Smooth muscle cell (in vitro differentiated cells): ENCODE data around the gene DIAPH2. TPM values are rescaled to one million over a fixed set of nuclear protein-coding genes. Genes with fewer than 3 reads are reported as not detected.

Experiments
- DNase-seq: peaks from one replicate; lab custom pipeline; 2025; ENCODE audit not compliant: unreplicated experiment; lab: John Stamatoyannopoulos, UW
- H2AFZ ChIP-seq: fragments of 200-600 bp; sonication (generic); 2 replicates; pipeline ENCODE4 v1.6.0; 2016; ENCODE audit warnings: antibody characterized with exemption, low read depth, mild to moderate bottlenecking
- H3F3A ChIP-seq: fragments of 200-600 bp; sonication (generic); 2 replicates; pipeline ENCODE4 v1.6.0; 2017; ENCODE audit warnings: antibody characterized with exemption, low read depth
- H3K27ac ChIP-seq: fragments of 200-600 bp; sonication (generic); 2 replicates; pipeline ENCODE4 v1.5.1; 2016; ENCODE audit warnings: low read depth, mild to moderate bottlenecking
- H3K27me3 ChIP-seq: fragments of 200-600 bp; sonication (generic); 2 replicates; pipeline ENCODE4 v1.6.1; 2016; ENCODE audit warnings: low read depth, mild to moderate bottlenecking
- H3K36me3 ChIP-seq: fragments of 200-600 bp; sonication (generic); 2 replicates; pipeline ENCODE4 v1.5.1; 2016; ENCODE audit warnings: low read depth
- H3K4me1 ChIP-seq: fragments of 200-600 bp; sonication (generic); 2 replicates; pipeline ENCODE4 v1.5.1; 2016; ENCODE audit warnings: low read depth
- H3K4me2 ChIP-seq: fragments of 200-600 bp; sonication (generic); 2 replicates; pipeline ENCODE4 v1.6.0; 2016; ENCODE audit warnings: mild to moderate bottlenecking
- H3K4me3 ChIP-seq: fragments of 200-600 bp; sonication (generic); 2 replicates; pipeline ENCODE4 v1.5.1; 2016; ENCODE audit warnings: mild to moderate bottlenecking
- H3K79me2 ChIP-seq: fragments of 200-600 bp; sonication (generic); 2 replicates; pipeline ENCODE4 v1.6.0; 2016; ENCODE audit warnings: low read depth, mild to moderate bottlenecking
- H3K9ac ChIP-seq: fragments of 200-600 bp; sonication (generic); 2 replicates; pipeline ENCODE4 v1.6.0; 2016; ENCODE audit warnings: low read depth
- H3K9me3 ChIP-seq: fragments of 200-600 bp; sonication (generic); replicated peaks from 2 replicates; pipeline ENCODE4 v1.5.1; 2016; ENCODE audit warnings: low read depth
- H4K20me1 ChIP-seq: fragments of 200-600 bp; sonication (generic); 2 replicates; pipeline ENCODE4 v1.6.0; 2016; ENCODE audit warnings: low read depth
- WGBS: methylation state at CpG from one replicate; pipeline ENCODE4 v1.1.7; 2016; ENCODE audit warnings: low lambda C conversion rate; 5-methylcytosine and 5-hydroxymethylcytosine counted together
- polyA plus RNA-seq: library from polyadenylated mRNA; unstranded; fragments of >200 nt; fragmentation: Nextera tagmentation; extraction: Ambion mirVana; gene quantifications from 2 replicates; pipeline ENCODE4 v1.2.1, GENCODE V29; 2016
- total RNA-seq: library from RNA; depleted of rRNA; stranded (reverse); fragments of >200 nt; gene quantifications from 2 replicates; pipeline ENCODE4 v1.2.3, GENCODE V29; 2014
- TF ChIP-seq, protein P1 (sequence below): fragments of 200-600 bp; sonication (generic); IDR thresholded peaks from 2 replicates; pipeline ENCODE4 v1.5.1; 2017; ENCODE audit warnings: borderline replicate concordance, mild to moderate bottlenecking, antibody characterized with exemption; ENCODE audit not compliant: insufficient read depth, poor library complexity, severe bottlenecking

Gene DIAPH2
- total and polyA plus RNA-seq, 2 experiments from 2014 or later = 12.8 to 19.9 TPM

DNA sequence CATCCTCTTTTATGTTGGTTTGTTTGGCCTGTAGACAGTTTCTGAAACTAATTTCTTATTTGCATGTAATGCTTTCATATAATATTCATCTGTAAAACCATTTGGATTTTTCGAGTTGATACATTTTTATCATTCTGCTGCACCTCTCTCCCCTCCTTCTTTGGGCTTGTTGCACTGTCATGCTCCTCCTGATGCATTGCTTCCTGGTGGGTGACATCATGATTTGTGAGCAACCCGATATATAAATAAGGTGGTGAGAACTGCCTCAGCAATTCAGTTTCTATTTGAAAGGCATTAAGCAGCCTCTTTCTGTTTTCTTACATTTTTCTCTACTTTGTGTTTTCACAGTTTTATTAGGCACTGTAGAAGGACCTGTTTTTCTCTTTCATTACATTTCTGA is 714.8 kb downstream of the DIAPH2 start:
- no peak for DNase-seq
- H3K9ac ChIP-seq = no peak overlapping the region
- H3K9me3 ChIP-seq = no peaks in the 10 kb centered on the region
- no peak overlapping the region for H2AFZ ChIP-seq
- no peaks in the 10 kb centered on the region for H3K36me3 ChIP-seq
- 61% methylated on average over 2 of the region's 2 CpGs for WGBS
- H3K27me3 ChIP-seq = no peaks in the 10 kb centered on the region
- no peaks in the 10 kb centered on the region for H3K79me2 ChIP-seq
- H3K4me1 ChIP-seq = peaks cover 15% of the 10 kb centered on the region
- H3K4me3 ChIP-seq = no peak overlapping the region
- peak overlapping the region; percentile 62 for H3K4me2 ChIP-seq
- peaks cover 22% of the 10 kb centered on the region for H3F3A ChIP-seq
- H3K27ac ChIP-seq = peak overlapping the region; percentile 88
- TF ChIP-seq, protein P1, sequence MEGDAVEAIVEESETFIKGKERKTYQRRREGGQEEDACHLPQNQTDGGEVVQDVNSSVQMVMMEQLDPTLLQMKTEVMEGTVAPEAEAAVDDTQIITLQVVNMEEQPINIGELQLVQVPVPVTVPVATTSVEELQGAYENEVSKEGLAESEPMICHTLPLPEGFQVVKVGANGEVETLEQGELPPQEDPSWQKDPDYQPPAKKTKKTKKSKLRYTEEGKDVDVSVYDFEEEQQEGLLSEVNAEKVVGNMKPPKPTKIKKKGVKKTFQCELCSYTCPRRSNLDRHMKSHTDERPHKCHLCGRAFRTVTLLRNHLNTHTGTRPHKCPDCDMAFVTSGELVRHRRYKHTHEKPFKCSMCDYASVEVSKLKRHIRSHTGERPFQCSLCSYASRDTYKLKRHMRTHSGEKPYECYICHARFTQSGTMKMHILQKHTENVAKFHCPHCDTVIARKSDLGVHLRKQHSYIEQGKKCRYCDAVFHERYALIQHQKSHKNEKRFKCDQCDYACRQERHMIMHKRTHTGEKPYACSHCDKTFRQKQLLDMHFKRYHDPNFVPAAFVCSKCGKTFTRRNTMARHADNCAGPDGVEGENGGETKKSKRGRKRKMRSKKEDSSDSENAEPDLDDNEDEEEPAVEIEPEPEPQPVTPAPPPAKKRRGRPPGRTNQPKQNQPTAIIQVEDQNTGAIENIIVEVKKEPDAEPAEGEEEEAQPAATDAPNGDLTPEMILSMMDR = no peak
- H4K20me1 ChIP-seq = no peaks in the 10 kb centered on the region

GRCh38 chrX:97400492-97400891 is 715.9 kb downstream of the DIAPH2 start:
- Histone ChIP-seq H3K4me1 (peaks cover 15% of the 10 kb centered on the region), H3K4me3 (no peak overlapping the region), H3F3A (peaks cover 22% of the 10 kb centered on the region), H4K20me1 (no peaks in the 10 kb centered on the region), H3K4me2 (no peak overlapping the region), H3K36me3 (no peaks in the 10 kb centered on the region), H3K79me2 (no peaks in the 10 kb centered on the region), H3K27ac (peak overlapping the region; percentile 66), H3K27me3 (no peaks in the 10 kb centered on the region), H3K9ac (no peak overlapping the region), H2AFZ (no peak overlapping the region), H3K9me3 (no peaks in the 10 kb centered on the region)
- no peak for DNase-seq
- TF ChIP-seq, protein P1 = no peak

DNA sequence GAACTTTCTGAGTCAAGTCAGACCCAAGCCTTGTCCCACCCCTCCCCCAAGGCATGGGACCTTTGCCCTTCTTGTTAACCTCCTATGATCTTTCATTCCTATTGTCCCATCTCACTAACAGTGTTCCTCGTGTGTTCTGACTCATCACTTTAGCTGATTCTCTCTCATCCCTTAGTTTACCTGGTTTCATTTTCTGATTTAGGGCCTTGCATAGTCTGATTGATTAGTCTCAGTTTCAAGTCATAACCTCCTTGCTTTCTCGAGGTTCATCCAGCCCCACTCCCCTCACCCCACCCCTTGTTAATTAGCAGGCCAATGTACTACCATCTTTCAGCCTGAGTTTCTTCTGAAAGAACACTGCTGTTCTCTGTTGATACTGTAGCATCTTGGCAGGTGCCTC is 716.5 kb downstream of the DIAPH2 start:
- H2AFZ ChIP-seq = no peak overlapping the region
- peaks cover 15% of the 10 kb centered on the region for H3K4me1 ChIP-seq
- H3K27me3 ChIP-seq = no peaks in the 10 kb centered on the region
- 72% methylated on average over 2 of the region's 2 CpGs for WGBS
- no peaks in the 10 kb centered on the region for H3K36me3 ChIP-seq
- H3K4me3 ChIP-seq = no peak overlapping the region
- no peak overlapping the region for H3K4me2 ChIP-seq
- H4K20me1 ChIP-seq = no peaks in the 10 kb centered on the region
- peaks cover 22% of the 10 kb centered on the region for H3F3A ChIP-seq
- TF ChIP-seq, protein P1 = no peak
- no peaks in the 10 kb centered on the region for H3K9me3 ChIP-seq
- no peaks in the 10 kb centered on the region for H3K79me2 ChIP-seq
- H3K27ac ChIP-seq = no peak overlapping the region
- no peak overlapping the region for H3K9ac ChIP-seq
- DNase-seq = no peak

DNA sequence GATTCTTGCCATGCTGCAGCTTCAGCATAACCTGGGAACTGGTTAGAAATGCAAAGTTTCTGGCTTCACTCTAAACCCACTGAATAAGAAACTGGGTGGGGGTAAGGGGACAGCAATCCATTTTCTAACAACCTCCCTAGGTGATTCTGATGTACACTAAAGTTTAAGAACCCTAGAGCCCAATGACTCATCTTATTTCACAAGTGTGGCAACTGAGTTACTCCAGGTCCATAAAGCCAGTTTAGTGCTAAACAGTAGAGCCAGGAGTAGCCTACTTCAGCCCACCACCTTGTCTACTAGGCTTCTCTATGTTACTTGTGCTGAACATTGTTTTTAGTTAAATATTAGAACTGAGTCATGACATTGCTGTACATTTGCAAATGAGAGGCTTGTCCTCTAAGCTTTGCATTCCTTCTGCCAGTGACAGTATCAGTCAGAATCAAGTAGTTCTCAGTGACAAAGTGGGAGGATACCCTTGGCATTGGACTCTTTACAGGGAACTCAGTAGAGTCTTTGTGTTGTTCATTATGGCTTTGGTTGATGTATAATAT is 717.0 kb downstream of the DIAPH2 start:
- DNase-seq = no peak
- H2AFZ ChIP-seq = no peak overlapping the region
- TF ChIP-seq, protein P1 = no peak
- H4K20me1 ChIP-seq = no peaks in the 10 kb centered on the region
- H3K36me3 ChIP-seq = no peaks in the 10 kb centered on the region
- H3K27ac ChIP-seq = peak overlapping the region; percentile 52
- H3K4me3 ChIP-seq = no peak overlapping the region
- peaks cover 15% of the 10 kb centered on the region for H3K4me1 ChIP-seq
- no peaks in the 10 kb centered on the region for H3K9me3 ChIP-seq
- H3K27me3 ChIP-seq = no peaks in the 10 kb centered on the region
- H3K4me2 ChIP-seq = peak overlapping the region; percentile 48
- H3F3A ChIP-seq = peaks cover 22% of the 10 kb centered on the region
- H3K9ac ChIP-seq = no peak overlapping the region
- no peaks in the 10 kb centered on the region for H3K79me2 ChIP-seq
